CD4-positive, alpha-beta T cell treated with Interleukin-10 for 1 hour (primary cell): ENCODE results near the gene GTF2IRD2.
"Not testable (repeated sequence)": the region's sequence is repeated elsewhere in the genome, so short reads cannot be mapped to it uniquely, and the experiment has no call there.

ENCODE experiments used
- DNase-seq: peaks from one replicate; pipeline ENCODE4 v3.0.0-alpha.2; 2020

GTF2IRD2 gene

DNA sequence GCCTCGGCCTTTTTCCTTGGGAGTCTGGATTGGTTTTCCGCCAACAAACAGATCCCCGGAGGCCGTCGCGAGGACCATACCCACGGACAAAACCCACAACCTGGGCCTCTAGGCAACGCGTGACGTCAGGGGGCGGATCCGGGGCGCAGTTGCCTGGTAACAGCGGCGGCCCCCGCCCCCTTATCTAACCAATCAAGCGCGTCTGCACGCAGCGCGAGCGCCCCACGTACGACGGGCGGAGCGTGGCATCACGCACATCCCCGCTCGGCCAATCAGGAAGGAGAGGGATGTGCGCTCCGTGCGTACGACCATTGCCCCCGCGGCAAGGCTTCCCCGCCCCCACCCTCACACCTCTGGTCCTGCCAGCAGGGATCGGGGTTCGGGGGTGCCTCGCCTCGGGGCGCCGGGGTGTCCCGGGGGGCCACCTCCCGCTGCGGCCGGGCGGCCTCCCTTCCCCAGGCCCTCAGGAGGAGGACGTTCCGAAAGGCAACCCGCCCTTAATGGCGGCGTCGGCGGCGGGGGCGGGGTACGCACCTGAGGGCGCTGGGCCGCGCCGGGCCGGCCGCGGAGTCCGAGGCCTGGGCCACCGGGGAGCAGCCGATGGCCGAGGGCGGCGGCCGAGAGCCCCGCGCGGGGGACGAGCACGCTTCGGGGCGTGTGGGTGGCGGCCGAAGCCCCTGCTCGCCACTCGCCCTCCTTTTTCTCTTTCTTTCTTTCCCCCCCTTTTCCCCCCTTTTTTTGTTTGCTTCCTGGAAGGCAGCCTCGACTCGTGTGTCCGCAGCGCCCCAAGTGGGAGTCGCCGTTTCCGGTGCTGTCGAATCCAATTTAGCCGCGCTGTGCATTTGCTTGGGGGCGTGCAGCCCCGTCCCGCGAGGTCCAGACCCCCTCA is at the start of gene GTF2IRD2:
TSS of gene GTF2IRD2 (minus strand) at position 773 of the 889 bp plus-strand sequence. CDS start 15,227 bp downstream, outside the sequence.
- not testable (repeated sequence) for DNase-seq

GRCh38 chr7:74890158-74891123 is 39.0 kb upstream of the GTF2IRD2 start:
- peak; percentile 85 for DNase-seq

GRCh38 chr7:74889518-74890129 is 38.2 kb upstream of the GTF2IRD2 start:
- DNase-seq, result not testable (repeated sequence)

- not testable (repeated sequence) for DNase-seq
These were observed 33.9 kb upstream of the GTF2IRD2 start for GRCh38 chr7:74885295-74885694.

DNA sequence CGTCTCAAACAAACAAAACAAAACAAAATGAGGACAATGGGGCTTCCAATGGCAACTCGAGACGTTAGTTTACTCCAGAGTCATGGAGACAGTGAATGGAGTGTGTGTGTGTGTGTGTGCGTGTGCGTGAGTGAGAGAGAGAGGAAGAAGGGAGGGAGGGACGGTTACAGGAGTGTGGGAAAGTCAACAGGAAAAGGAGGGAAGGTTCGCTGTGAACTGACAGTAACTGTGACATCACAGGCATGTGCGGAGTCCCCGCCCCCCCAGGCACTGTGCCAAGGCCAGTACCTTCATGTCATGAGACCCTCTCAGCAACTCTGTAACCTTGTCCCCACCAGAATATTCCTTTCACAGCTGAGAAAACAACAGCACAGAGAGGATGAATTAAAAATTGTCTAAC is 30.7 kb upstream of the GTF2IRD2 start:
- not testable (repeated sequence) for DNase-seq

GRCh38 chr7:74874748-74875512 is 23.5 kb upstream of the GTF2IRD2 start:
- DNase-seq, result not testable (repeated sequence)

DNA sequence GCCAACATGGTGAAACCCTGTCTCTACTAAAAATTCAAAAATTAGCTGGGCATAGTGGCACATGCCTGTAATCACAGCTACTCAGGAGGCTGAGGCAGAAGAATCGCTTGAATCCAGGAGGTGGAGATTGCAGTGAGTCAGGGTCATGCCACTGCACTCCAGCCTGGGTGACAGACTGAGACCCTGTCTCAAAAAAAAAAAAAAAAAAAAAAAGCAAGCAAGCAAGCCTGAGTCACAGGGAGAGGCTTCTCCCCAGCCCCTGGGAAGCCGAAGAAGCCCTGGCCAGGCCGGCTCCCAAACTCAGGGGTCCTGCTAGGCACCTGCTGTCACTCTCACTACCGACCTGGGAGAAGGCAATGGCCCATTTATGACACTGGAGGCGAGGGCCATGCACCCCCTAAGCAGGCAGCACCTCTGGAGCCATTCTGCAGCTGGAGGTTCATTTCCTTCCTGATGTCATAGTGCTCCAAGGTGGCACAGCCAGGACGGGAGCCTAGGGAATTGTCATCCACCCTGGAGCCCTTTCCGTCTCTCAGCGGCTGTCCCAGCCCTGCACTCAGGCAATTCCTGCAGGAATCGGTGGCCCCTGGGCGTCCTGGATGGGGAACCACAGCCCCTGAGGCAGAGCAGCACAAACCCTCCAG is 22.8 kb upstream of the GTF2IRD2 start:
- DNase-seq, result not testable (repeated sequence)

DNA sequence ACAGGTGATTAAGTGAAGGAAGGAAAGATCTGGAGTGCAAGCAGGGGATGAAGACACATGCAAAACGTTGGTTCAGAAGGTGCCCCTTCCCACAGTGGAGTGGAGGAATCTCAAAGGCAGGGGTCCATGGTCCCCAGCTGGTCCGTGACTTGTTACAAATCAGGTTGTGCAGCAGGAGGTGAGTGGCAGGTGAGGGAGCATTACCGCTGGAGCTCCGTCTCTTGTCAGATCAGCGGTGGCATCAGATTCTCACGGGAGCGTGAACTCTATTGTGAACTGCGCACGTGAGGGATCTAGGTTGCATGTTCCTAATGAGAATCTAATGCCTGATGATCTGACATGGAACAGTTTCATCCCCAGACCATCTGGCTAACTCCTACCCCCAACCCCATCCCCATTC is 21.1 kb upstream of the GTF2IRD2 start:
- not testable (repeated sequence) for DNase-seq

GRCh38 chr7:74865777-74866176 is 14.4 kb upstream of the GTF2IRD2 start:
- not testable (repeated sequence) for DNase-seq

- not testable (repeated sequence) for DNase-seq
These were observed 1.6 kb downstream of the GTF2IRD2 start for GRCh38 chr7:74849853-74850252.

- not testable (repeated sequence) for DNase-seq
These were observed 21.0 kb downstream of the GTF2IRD2 start for GRCh38 chr7:74830411-74830810.

- not testable (repeated sequence) for DNase-seq
These were observed 21.4 kb downstream of the GTF2IRD2 start for GRCh38 chr7:74829959-74830358.

DNA sequence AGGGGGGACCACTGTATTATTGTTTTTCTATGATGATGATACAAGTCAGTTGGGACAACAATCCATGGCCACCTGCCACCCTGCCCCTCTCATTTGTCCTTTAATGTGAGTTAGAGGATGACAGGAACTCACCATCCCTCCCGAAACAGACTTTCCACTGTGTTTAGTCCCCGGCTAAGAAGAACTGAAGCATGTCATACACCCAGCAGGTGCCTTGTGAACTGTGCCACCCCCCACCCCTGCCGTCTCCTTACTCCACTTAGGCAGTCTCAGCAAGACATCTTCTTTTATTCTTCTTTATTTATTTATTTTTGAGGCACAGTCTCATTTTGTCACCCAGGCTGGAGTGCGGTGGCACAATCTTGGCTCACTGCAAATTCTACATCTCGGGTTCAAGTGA is 30.1 kb downstream of the GTF2IRD2 start:
- not testable (repeated sequence) for DNase-seq

DNA sequence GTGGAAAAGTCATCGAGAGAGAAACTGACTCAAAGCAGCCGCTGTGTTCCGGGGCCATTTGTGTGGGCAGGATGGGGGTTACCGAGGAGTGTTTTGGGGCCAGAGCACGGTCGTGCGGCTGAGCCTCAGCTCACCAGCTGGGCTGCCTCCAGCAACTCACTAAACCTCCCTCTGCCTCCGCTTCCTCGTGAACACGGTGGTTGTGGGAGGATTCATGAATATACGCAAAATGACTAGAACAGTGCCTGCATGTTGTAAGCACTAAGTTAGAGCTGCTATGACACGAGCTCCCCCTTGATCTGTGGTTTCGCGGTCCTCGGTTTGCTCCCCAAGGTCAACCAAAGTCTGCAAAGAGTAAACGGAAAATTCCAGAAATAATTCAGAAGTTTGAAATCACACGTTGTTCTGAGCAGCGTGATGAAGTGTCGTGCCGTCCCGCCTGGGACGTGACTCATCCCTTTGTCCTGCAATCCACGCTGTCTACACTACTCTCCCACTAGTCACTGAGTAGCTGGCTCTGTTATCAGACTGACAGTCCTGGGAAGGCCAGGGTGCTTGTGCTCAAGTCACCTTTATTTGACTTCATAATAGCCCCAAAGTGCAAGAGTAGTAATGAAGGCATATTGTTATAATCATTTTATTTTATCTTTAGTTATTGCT is 31.1 kb downstream of the GTF2IRD2 start:
- DNase-seq, result not testable (repeated sequence)

GRCh38 chr7:74815882-74816281 is 35.5 kb downstream of the GTF2IRD2 start:
- DNase-seq, result not testable (repeated sequence)

GRCh38 chr7:74798644-74799043 is 52.8 kb downstream of the GTF2IRD2 start:
- not testable (repeated sequence) for DNase-seq

DNA sequence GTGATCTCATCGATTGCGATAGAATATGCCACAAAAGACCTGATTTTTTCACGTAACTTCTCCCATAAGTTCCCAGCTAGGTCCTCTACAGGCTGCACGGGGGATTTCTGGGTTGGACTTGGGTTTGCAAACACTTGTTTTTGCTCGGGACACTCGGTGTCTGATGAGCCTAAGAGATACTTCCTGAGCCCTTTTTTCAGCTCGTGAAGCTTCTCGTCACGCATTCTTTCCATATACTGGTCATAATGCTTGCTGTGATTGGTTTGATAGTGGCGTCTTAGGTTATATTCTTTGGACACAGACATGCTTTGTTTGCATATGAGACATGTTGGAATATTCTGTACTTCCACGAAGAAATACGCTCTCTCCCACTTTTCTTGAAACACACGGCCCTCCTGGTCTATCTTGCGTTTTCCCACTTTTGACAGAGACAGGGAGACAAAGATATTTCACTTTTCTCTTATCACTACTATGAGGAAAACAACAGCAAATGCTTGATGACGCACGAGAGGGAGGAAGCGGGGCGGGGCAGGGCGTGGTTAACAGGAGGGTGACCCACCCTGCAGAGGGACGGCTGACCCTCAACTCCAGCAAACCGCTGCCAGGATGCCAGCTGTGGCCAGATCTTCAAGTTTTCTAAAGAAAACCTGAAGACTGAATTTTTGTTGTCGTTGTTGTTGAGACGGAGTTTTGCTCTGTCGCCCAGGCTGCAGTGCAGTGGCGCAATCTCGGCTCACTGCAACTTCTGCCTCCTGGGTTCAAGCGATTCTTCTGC is 53.4 kb downstream of the GTF2IRD2 start:
- not testable (repeated sequence) for DNase-seq

- not testable (repeated sequence) for DNase-seq
These were observed 62.1 kb downstream of the GTF2IRD2 start for GRCh38 chr7:74789200-74789736.

DNA sequence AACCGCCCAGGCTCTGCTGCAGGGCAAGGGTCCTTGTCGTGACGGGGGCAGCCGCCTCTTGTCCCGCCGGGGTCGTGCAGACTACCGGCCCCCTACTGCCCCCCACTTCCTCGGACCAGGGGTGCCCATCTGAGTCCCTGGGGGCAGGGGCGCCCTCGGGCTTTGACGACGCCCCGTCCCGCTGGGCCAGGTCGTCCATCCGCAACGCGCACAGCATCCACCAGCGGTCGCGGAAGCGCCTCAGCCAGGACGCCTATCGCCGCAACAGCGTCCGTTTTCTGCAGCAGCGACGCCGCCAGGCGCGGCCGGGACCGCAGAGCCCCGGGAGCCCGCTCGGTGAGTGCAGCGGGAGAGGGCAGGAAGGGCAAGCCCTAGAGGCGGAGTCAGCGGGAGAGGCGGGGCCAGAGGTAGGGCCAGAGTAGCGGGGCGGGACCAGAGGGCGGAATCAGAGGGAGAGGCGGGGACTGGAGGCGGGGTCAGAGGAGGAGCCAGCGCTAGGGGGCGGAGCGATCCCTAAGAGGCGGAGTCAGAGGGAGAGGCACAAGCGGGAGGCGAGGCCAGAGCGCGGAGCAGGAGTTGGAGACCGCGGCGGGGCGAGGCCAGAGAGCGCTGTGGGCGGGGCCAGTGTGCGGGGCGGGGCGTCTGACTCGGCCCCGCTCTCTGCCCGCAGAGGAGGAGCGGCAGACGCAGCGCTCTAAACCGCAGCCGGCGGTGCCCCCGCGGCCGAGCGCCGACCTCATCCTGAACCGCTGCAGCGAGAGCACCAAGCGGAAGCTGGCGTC is 62.8 kb downstream of the GTF2IRD2 start:
- peak; percentile 97 for DNase-seq
